ENCODE measurements around the gene MYO1B.

Gene MYO1B

GRCh38 chr2:191262436-191262835 is 17.2 kb downstream of the MYO1B start:
- DNase-seq (ENCODE audit: low spot score): no peak

DNA sequence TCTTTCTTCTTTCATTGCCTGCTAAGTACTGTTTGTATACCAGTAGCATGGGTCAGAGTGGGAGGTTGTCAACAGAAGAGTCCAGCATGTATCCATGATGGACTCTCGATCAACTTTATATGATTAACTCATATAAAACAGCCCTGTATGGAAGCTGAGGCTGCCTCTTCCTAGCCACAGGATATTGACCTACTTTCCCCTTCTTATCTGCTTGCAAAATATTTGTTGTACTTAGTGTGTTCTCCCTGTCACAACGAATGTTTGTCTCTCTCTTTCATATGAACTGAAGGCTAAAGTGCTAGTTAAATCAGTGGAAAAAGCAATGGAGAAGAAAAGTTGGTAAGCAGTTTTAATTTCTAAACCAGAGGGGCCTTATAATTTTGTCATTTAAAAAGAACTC is 17.8 kb downstream of the MYO1B start:
- DNase-seq (ENCODE audit: low spot score): no peak

GRCh38 chr2:191264647-191265081 is 19.5 kb downstream of the MYO1B start:
- DNase-seq (ENCODE audit: low spot score): peak; percentile 74

GRCh38 chr2:191265311-191266170 is 20.3 kb downstream of the MYO1B start:
- DNase-seq (ENCODE audit: low spot score): peak; percentile 71

DNA sequence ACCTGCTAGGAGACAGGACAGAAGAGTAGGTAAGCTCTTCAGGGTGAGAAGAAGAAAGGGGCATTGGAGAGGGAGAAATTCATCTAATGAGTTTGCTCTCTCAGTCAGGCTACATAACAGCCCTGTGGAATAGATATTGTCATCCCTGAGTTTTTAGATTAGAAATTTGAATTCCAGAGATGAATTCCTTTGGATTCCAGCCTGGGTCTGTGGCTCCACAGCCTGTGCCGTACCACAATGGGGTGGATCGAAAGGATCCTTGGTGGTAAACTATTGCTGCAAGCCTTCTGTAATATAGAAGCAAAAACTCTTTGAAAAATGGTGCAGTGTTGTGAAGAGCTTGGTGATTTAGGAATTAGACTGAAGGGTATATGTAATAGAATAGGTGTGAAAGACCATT is 21.0 kb downstream of the MYO1B start:
- DNase-seq (ENCODE audit: low spot score): peak; percentile 74

- no peak for DNase-seq (ENCODE audit: low spot score)
Measured at GRCh38 chr2:191268596-191268995, 23.4 kb downstream of the MYO1B start.

DNA sequence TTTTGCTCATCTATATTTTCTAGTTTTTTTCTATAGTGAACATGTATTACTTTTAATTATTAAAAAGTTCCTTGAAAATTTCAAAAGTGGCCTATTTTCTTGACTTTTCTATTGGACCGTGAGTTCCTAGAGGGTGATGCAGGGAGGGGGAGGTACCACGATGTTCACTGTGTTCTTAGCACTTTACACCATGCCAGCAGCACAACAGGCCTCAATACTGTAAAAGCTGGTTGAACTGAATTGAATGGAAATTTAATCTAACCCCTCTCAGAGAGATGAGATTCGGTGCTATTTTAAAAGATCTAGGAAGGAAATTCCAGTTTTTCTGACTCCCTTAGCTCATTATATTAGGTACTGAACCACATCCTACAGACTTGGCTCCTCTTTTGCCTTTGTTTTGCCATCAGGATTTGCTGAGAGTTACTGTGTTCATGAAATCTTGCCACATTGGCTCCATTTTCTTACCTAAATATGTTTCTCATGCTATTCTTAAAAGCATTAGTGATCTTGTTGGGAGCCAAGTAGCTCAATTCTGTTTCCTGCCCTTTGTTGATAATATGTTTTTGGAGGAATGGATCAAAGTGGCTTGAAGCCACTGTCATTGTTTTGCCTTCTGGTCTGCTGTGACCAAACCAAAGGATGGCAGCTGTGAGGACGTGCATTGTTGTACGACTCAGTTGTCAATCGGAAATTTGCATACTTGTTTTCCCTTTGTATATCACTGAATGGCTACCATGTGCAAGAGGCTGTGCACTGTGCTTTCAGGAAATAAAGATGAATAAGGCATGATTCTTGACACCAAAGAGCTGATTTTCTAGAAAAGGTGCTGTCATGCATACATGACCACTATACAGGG is 25.3 kb downstream of the MYO1B start:
- no peak for DNase-seq (ENCODE audit: low spot score)

DNA sequence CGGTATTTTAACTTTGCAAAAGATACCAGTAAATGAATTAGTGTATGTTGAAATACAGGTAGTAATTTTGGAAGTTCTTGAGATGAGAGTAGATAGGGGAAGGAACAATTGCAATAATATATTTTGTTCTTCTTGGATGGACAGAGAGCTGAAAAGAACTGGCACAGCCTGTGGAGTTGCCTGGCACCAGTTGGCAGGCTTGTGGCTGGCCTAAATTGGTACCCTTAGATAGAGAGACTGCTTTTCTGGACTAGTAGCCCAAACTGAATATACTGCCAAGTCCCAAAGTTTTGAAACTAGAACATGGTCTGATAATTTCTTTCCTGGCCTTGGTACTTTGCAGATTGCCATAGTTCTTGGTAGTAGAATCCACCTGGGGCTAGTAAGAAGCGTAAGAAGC is 26.9 kb downstream of the MYO1B start:
- no peak for DNase-seq (ENCODE audit: low spot score)

DNA sequence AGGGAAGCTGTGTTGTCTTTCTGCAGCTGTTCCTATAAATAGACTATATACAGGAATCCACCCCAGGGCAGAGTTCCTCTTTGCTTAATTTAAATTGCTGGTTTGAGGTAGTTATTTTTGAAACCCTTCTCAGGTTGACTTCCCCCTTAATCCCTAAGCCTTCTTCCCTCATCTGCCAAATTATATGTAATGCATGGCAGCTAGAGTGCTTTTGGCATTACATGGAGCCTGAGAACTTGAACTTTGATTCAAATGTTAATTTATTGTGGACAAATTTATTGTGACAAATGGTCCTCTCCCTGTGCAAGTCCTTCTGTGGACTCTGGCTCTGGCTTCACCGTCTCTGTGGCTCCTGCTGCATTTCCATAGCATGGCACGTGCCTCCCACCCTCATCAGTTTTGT is 29.2 kb downstream of the MYO1B start:
- DNase-seq (ENCODE audit: low spot score): no peak

GRCh38 chr2:191276792-191277465 is 31.7 kb downstream of the MYO1B start:
- no peak for DNase-seq (ENCODE audit: low spot score)

DNA sequence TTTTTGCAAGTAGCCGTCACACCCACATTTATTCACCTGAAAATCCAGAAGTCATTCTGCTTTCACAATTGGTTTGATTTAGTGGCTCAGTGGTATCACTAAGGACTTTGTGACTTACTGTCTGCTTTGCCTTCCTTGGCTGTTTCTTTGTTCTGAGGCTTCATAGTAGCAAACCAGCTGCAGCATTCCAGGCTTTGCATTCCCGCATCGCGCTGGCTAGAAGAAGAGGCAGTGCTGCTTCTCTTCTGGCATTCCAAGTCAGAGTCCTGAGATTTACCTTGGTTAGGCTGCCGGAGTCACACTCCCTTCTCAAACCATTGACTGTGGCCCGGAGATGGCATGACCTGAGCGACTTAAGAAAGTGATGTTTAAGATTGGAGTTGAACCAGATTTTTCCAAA is 35.1 kb downstream of the MYO1B start:
- DNase-seq (ENCODE audit: low spot score): no peak

DNA sequence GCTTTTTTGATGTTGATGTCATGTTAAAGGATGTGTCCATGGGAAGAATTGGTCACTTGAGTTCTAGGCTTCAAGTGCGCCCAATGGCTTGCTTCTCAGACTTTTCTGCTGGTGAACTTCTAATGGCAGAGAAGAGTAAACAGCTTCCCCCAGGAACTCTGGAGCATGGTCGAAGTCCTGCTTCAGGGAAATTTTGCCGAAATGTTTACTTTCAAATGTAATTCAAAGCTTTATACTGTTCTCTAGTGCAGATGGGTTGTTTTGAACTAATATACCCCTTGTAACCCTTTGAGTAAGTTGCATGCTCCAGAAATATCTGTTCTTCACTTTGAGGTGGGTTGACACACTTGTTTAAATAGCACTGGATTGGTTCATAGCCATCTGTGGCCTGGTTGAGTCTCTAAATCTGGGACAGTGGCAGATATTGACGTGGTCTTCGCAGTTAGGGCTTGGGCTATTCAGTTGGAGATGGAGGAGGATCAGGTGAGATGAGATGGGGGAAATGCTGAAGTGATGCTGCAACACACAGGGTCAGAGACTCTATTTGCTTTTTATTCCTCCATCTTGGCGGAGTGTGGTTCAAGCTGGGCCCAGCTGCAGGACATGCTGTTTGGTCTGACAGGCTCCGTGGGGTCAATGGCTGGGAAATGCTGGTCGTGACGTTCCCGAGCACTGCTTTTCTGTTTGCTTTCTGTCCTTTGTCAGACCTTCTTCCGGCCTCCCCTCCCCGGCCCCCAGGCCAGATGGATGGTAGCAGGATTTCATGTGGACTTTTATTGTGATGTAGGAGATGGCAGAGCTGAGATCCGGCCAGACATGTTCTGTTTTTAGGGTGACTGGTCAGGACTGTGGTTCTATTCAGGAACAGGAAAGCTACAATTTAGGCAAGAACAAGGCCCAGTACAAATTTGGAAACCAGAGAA is 35.9 kb downstream of the MYO1B start:
- DNase-seq (ENCODE audit: low spot score): no peak

DNA sequence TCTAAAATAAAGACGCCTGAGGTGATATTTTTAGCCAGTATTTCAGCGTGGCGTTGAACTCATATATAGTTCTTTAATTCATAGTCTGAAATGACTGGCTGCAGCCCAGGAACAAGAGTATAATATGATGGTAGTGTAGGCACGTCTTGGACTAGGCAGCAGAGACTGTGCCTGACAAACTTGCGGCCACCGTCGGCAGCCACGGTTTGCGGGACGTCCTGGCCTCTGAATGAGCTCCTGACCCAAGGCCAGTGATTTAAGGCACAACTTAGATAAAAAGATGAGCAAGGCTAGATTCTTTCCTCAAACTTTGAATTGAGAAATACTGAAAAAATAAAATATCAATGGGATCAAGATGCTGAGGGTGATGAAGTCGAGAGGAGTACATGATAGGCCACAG is 40.0 kb downstream of the MYO1B start:
- no peak for DNase-seq (ENCODE audit: low spot score)

- DNase-seq (ENCODE audit: low spot score): no peak
Measured at GRCh38 chr2:191287820-191288219, 42.6 kb downstream of the MYO1B start.

DNA sequence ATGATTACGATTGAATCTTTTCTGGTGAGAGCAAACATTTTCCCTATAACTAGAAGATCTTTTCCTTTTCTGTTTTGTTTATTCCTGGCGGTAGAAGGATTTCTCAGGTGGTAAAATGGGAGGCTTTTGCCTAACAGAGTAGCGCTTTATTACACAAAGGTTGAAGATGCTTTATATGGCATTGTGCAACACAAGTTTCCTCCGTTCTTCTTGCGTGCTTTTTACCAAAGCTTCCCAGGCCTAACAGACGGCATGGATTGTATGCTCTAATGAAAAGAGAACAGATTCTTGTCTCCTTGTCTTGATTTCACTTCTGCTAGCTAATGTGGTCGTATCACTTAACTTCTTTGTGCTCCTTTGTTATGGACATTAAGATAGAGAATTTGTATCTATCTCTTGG is 43.8 kb downstream of the MYO1B start:
- no peak for DNase-seq (ENCODE audit: low spot score)

DNA sequence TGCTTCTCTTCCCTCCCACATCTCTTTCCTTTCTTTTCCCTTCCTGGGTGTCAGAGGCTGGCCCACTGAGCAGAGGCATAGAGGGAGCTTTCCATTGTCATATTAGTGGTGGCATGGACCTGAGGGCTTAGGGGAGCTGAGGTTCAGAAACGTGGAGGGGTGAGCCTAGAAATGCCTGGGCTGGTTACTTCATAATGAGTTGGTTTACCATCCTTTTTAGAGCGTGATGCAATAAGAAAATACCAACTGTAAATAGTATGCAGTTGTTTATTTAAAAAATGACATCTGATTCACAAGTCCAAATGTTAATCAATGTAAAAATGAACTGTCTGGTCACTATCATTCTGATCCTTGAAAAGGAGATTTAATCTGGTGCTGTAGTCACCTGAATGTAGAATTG is 46.3 kb downstream of the MYO1B start:
- DNase-seq (ENCODE audit: low spot score): no peak

DNA sequence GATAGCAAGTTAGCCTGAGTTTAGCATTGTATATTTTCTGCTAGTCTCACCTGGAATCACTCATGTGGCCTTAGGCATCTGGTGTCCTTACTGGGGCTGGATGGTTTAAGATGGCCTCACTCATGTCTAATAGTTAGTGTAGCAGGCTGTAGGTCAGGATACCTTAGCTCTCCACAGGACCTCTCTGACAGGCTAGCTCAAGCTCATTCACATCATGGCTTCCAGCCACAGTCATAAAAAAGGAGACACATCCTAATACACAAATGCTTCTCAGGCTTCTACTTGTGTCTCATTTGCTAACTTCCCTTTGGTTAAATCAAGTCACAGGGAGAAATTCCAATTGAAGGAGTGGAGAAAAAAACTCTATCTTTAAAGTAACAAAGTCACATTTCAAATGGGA is 47.7 kb downstream of the MYO1B start:
- DNase-seq (ENCODE audit: low spot score): no peak

GRCh38 chr2:191295088-191295487 is 49.9 kb downstream of the MYO1B start:
- no peak for DNase-seq (ENCODE audit: low spot score)

- DNase-seq (ENCODE audit: low spot score): peak; percentile 12
Measured at GRCh38 chr2:191296083-191297006, 51.1 kb downstream of the MYO1B start.

- DNase-seq (ENCODE audit: low spot score): no peak
Measured at GRCh38 chr2:191297033-191297432, 51.8 kb downstream of the MYO1B start.
